GM21717 (cell line): ENCODE measurements around the gene KCNN1.
"Not testable (repeated sequence)": the region's sequence is repeated elsewhere in the genome, so short reads cannot be mapped to it uniquely, and the experiment has no call there.

ENCODE experiments used
- ATAC-seq: cut with Tn5 transposase; IDR thresholded peaks from one replicate; pipeline ENCODE4 v1.9.1; 2021; ENCODE audit warnings: mild to moderate bottlenecking, moderate library complexity; ENCODE audit not compliant: unreplicated experiment

Gene KCNN1

GRCh38 chr19:18021121-18021755 lies 54.3 kb downstream of the KCNN1 start:
- ATAC-seq = no peak

DNA sequence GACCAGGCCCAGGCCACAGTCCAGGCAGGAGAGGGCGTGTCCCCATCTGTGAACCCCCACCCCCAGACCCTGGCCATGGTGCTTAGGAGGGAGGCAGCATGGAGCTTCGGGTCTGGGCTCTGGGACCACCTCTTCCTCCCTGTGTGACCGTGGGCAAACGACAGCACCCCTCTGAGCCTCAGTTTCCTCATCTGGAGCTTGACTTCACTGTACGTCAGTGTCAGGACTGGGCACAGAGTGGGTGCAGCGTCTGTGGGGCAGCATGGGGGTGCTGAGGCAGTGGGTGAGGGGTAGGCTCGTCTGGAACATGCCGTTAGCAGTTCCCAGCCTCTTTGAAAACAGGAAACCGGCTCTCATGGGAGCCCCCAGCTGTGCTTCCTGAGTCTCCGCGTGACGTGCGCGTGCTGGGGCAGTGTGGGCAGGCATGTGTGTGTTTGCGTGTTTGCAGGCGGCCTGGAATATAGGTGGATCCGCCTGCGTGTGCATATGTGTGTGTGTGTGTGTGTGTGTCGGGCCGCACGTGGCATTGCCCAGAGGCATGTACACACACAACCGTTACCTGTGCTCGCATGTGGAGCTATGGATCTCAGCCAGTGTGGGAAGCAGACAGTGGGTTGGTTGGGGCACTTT lies 56.8 kb downstream of the KCNN1 start:
- no peak for ATAC-seq

DNA sequence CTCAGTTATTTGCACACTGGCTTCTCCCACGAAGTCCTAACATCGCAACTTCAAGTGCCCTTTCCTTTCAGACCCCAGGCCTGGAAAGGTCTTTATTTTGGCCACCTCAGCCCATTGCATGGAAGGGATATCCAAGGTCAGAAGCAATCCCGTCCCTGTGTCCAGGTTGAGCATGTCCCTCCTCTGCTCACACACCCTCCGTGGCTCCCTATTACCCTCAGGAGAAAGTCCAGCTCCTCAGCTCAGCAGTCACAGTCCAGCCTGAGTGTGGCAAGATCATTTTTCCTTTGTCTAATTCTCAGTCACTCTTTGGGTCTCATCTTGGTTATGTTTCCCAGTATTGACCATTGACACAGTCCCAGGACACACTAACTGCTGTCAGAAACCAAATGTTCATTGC lies 60.2 kb downstream of the KCNN1 start:
- no peak for ATAC-seq

- ATAC-seq = no peak
Measured at GRCh38 chr19:18029617-18030338, 62.9 kb downstream of the KCNN1 start.

DNA sequence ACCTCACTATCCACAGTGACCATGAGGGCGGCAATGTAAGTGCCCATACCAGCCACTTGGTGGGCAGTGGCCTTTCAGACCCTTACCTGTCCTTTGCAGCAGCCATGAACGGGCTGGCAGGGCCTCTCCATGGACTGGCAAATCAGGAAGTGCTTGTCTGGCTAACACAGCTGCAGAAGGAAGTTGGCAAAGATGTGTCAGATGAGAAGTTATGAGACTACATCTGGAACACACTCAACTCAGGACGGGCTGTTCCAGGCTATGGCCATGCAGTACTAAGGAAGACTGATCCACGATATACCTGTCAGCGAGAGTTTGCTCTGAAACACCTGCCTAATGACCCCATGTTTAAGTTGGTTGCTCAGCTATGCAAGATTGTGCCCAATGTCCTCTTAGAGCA lies 64.5 kb downstream of the KCNN1 start:
- not testable (repeated sequence) for ATAC-seq

DNA sequence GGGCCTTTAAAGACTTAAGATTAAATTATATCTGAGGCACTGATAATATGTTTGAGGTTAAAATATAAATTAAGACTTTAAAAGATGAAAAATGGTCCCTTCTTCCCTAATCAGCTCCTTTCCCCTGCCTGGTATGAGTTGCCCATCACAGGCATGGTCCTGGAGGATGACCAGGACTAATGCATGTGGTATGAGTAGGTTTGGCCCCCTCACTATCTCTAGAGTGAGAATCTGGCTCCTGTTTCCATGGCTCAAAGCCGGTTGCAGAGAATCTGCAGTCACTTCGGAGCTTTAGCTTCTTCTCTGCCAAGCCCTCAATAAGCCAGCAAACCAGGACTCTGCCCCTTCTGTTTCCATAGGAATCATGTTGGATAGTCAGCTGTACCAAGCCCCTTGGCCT lies 65.2 kb downstream of the KCNN1 start:
- ATAC-seq = not testable (repeated sequence)

DNA sequence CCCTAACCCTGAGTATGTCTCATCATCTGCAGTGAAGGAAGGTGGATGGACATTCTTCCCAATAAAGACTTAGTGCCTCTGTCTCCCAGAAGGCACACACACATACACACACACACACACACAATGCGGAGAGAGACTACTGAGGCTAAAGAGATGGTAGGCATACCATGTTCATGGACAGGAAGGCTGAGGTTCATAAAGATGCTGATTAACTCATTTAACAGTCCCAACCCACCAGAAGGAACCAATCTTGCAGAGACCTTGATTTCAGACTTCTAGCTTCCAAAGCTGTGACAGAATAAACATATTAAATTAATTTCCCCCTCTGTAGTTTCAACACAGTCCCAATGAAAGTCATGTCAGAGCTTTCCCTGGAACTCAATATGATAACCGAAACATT lies 74.1 kb downstream of the KCNN1 start:
- ATAC-seq = no peak

GRCh38 chr19:18043676-18044075 lies 76.8 kb downstream of the KCNN1 start:
- no peak for ATAC-seq

DNA sequence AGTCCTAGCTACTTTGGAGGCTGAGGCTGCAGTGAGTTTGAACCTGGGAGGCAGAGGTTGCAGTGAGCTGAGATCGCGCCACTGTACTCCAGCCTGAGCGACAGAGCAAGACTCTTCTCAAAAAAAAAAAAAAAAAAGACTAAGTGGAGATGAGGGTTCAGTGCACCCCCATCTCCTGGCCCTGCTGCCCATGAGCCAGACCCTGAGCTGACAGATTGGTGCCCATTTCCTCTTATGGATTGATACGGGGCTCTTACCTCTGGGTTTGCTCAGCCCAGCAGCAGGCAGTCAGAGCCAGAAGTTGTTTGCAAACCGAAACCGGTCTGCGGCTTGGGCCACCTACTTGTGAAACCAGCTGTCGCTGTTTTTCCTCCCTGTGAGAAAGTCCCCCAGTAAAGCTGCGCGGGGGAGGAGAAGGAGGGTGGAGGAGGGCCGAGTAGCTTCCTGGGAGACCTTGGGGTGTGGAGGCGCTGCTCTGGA lies 78.0 kb downstream of the KCNN1 start:
- no peak for ATAC-seq

GRCh38 chr19:18045307-18046050 lies 78.6 kb downstream of the KCNN1 start:
- no peak for ATAC-seq

DNA sequence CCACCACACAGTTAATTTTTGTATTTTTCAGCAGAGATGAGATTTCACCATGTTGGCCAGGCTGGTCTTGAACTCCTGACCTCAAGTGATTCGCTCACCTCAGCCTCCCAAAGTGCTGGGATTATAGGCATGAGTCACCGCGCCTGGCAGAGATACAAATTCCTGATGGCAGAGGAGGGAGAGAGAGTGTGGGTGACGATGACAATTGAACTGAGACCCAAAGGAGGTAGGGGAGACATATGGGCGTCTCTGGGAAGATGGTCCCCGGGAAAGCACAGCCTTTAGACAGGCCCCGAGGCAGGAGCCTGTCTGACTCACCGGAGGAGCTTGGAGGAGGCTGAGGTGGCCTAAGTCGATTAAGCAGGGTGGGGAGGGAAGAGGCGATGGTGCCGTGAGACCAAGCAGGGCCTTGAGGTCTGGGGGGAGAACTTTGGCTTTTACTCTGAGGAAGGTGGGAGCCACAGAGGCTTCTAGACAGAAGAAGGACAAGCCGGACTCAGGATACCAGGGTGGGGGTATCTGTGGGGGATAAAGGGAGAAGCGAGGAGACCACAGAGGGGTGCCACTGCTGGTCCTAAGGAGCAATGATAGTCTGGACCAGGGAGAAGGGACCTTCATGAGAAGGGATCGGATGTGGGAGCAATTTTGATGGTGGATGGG lies 79.3 kb downstream of the KCNN1 start:
- ATAC-seq = no peak

DNA sequence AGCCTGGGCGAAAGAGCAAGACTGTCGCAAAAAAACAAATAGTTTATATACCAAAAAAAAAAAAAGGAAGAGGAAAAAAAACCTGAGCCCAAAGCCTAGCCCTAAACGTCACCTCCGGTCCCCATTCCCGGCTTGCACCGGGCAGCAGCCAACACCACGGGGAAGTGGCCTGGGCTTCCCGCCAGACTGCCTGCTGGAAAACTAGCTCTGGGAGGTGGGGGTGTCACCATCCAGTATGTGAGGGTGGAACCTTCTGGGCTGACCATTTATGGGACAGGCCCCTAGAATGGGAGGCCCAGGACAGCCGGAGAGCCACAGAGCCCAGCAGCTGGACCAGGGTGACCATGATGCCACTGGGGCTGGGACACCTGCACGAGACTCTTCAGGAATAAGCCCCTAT lies 82.5 kb downstream of the KCNN1 start:
- ATAC-seq = no peak
